GM12878 (cell line): Measurements from ENCODE around the gene FAM222B. TPM values are rescaled to one million over a fixed set of nuclear protein-coding genes. Genes with fewer than 3 reads are reported as not detected.

Experiments
- CEBPB ChIP-seq, 2 experiments: fragments of 150-350 bp in 1 of 2; IDR thresholded peaks; 2 replicates each; pipeline ENCODE4 v1.6.1; 2012 to 2014; ENCODE audit warnings: low read depth in 2 of 2, low read length in 2 of 2, borderline replicate concordance in 1 of 2, inconsistent platforms in 1 of 2
- ETV6 ChIP-seq, 2 experiments: fragments of 450-650 bp in 1 of 2; IDR thresholded peaks in 1 of 2; conservative IDR thresholded peaks in 1 of 2; 2 replicates each; pipeline ENCODE4 v1.6.1; 2014; ENCODE audit warnings: antibody characterized with exemption in 1 of 2, borderline replicate concordance in 1 of 2, low read depth in 1 of 2, mild to moderate bottlenecking in 1 of 2, moderate library complexity in 1 of 2
- IKZF2 ChIP-seq, 2 experiments: fragments of 450-650 bp; IDR thresholded peaks; 2 replicates each; pipeline ENCODE4 v1.6.1; 2017; ENCODE audit warnings: mild to moderate bottlenecking in 2 of 2, moderate library complexity in 2 of 2
- NR2F1 ChIP-seq: fragments of 450-650 bp; conservative IDR thresholded peaks from 2 replicates; pipeline ENCODE4 v1.6.1; 2017; ENCODE audit warnings: mild to moderate bottlenecking
- POLR2A ChIP-seq: IDR thresholded peaks from 2 replicates; pipeline ENCODE4 v1.6.1; 2011; ENCODE audit warnings: low read depth, mild to moderate bottlenecking, low read length
- POLR2AphosphoS5 ChIP-seq: IDR thresholded peaks from 2 replicates; pipeline ENCODE4 v1.6.1; 2011; ENCODE audit warnings: mild to moderate bottlenecking, low read length, inconsistent platforms
- SIN3A ChIP-seq: IDR thresholded peaks from 2 replicates; pipeline ENCODE4 v1.6.1; 2012; ENCODE audit warnings: low read depth, low read length, improper control_type of control experiment
- SKIL ChIP-seq: fragments of 450-650 bp; IDR thresholded peaks from 2 replicates; pipeline ENCODE4 v1.6.1; 2017; ENCODE audit warnings: mild to moderate bottlenecking, low read depth, inconsistent platforms; ENCODE audit not compliant: poor library complexity, severe bottlenecking
- SPI1 ChIP-seq: IDR thresholded peaks from 2 replicates; pipeline ENCODE4 v1.6.1; 2011; ENCODE audit warnings: low read depth, mild to moderate bottlenecking, low read length, moderate library complexity, borderline replicate concordance; ENCODE audit not compliant: insufficient read depth
- STAT3 ChIP-seq: IDR thresholded peaks from 2 replicates; pipeline ENCODE4 v1.6.1; 2011; ENCODE audit warnings: low read depth, low read length, improper control_type of control experiment
- TBL1XR1 ChIP-seq: IDR thresholded peaks from 2 replicates; pipeline ENCODE4 v1.6.1; 2012; ENCODE audit warnings: low read depth, low read length, improper control_type of control experiment
- ZBTB40 ChIP-seq: fragments of 450-650 bp; IDR thresholded peaks from 2 replicates; pipeline ENCODE4 v1.6.1; 2016; ENCODE audit warnings: mild to moderate bottlenecking, moderate library complexity, borderline replicate concordance
- ZNF24 ChIP-seq: fragments of 450-650 bp; IDR thresholded peaks from 2 replicates; pipeline ENCODE4 v1.6.1; 2017; ENCODE audit warnings: antibody characterized with exemption, mild to moderate bottlenecking
- polyA plus RNA-seq, 11 experiments: library from polyadenylated mRNA; depleted of rRNA in 4 of 11; unstranded in 6 of 11; stranded (reverse) in 5 of 11; fragments of >200 nt; fragmentation: Nextera tagmentation in 4 of 11; fragmentation: Illumina TruSeq in 1 of 11; extraction: Ambion mirVana in 4 of 11; extraction: Trizol in 1 of 11; gene quantifications; 1 replicate in 1 of 11; 2 replicates in 10 of 11; pipeline versions ENCODE4 v1.2.1 to v1.2.3, GENCODE V29; 2011 to 2016; ENCODE audit warnings: inconsistent platforms in 2 of 11, missing spikeins in 2 of 11, low read depth in 1 of 11
- total RNA-seq, 4 experiments: library from RNA; depleted of rRNA in 3 of 4; stranded (reverse); fragments of >200 nt in 3 of 4; fragmentation: Illumina TruSeq in 1 of 4; extraction: Trizol in 1 of 4; gene quantifications; 2 replicates each; pipeline versions ENCODE4 v1.2.1 to v1.2.3, GENCODE V29; 2013 to 2021
- TF ChIP-seq, protein P1 (sequence below): fragments of 150-350 bp; IDR thresholded peaks from 2 replicates; pipeline ENCODE4 v1.6.1; 2014; ENCODE audit warnings: mild to moderate bottlenecking, low read depth, low read length

The FAM222B gene
- total and polyA plus RNA-seq, 10 of the 15 experiments (the other 5 are each of a cell fraction or from before 2014, with no cell fraction given) = 2.8 to 18.3 (median 6.4) TPM

DNA sequence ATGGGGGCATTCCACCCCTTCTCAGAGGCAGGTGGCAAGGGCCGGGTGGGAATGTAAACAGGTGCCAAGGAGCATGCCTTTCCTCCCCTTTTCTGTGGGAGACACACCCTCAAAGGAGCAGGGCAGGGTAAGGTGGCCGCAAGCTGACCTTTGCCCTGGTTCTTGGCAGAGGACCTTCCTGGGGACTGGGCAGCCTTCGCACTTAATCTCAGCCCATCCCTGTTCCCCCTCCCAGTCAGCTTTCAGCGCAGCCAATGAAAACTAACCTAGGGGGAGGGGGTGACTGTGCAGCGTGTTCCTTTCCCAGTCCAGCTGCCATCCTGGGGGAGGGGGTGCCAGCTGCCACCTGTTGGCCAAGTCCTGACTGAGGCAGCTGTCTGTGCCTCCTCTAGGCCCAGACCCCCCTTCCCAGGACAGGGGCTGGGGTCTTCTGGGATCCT, 96.0 kb downstream of the FAM222B start (continued):
- TF ChIP-seq SPI1 (no peak), SKIL (no peak), CEBPB (IDR thresholded peaks at IDR 0.05; ENCODE audit: borderline replicate concordance in 1 of 2, low read depth in 2 of 2, low read length in 2 of 2) (no peak), POLR2AphosphoS5 (peak; percentile 33; the same call in 1 of the 2 replicates), ZNF24 (no peak), NR2F1 (peak; percentile 28; the same call in 1 of the 2 replicates), TBL1XR1 (no peak), POLR2A (peak; percentile 30; the same call in 1 of the 2 replicates), ZBTB40 (no peak), IKZF2 (IDR thresholded peaks at IDR 0.05) (no peak), SIN3A (0 out of 2 replicates have a peak, but pooled peaks have one; percentile 4), STAT3 (no peak), ETV6 (conservative IDR thresholded peaks at IDR 0.05 in 1 of 2, IDR thresholded peaks at IDR 0.05 in 1 of 2; ENCODE audit: borderline replicate concordance in 1 of 2, low read depth in 1 of 2) (no peak)
- TF ChIP-seq, protein P1, sequence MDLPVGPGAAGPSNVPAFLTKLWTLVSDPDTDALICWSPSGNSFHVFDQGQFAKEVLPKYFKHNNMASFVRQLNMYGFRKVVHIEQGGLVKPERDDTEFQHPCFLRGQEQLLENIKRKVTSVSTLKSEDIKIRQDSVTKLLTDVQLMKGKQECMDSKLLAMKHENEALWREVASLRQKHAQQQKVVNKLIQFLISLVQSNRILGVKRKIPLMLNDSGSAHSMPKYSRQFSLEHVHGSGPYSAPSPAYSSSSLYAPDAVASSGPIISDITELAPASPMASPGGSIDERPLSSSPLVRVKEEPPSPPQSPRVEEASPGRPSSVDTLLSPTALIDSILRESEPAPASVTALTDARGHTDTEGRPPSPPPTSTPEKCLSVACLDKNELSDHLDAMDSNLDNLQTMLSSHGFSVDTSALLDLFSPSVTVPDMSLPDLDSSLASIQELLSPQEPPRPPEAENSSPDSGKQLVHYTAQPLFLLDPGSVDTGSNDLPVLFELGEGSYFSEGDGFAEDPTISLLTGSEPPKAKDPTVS = no peak
